Neutrophil (primary cell): ENCODE results near the gene PPP1R3E.

Experiments used
- H3K27ac ChIP-seq: fragments of 200-600 bp; sonication (generic); 2 replicates; pipeline ENCODE4 v1.5.1; 2016; ENCODE audit warnings: mild to moderate bottlenecking, moderate library complexity
- H3K27me3 ChIP-seq: fragments of 200-600 bp; sonication (generic); 2 replicates; pipeline ENCODE4 v1.6.0; 2016; ENCODE audit warnings: mild to moderate bottlenecking
- H3K36me3 ChIP-seq: fragments of 200-600 bp; sonication (generic); 2 replicates; pipeline ENCODE4 v1.5.1; 2017
- H3K4me1 ChIP-seq, 2 experiments: fragments of 200-600 bp in 1 of 2; sonication (generic) in 1 of 2; 1 replicate in 1 of 2; 2 replicates in 1 of 2; pipeline versions ENCODE4 v1.5.1 to v1.6.1; 2013 to 2016; ENCODE audit warnings: low read depth in 1 of 2, low read length in 1 of 2, mild to moderate bottlenecking in 1 of 2, moderate library complexity in 1 of 2; ENCODE audit not compliant: control insufficient read depth in 1 of 2, insufficient read depth in 1 of 2
- H3K4me3 ChIP-seq, 2 experiments: fragments of 200-600 bp in 1 of 2; sonication (generic) in 1 of 2; 1 replicate in 1 of 2; 2 replicates in 1 of 2; pipeline ENCODE4 v1.5.1; 2013 to 2016; ENCODE audit warnings: low read depth in 1 of 2, low read length in 1 of 2, mild to moderate bottlenecking in 1 of 2, moderate library complexity in 1 of 2
- H3K9me3 ChIP-seq: fragments of 200-600 bp; sonication (generic); 2 replicates; pipeline ENCODE4 v1.5.1; 2016
- TF ChIP-seq, protein P1 (sequence below): fragments of 200-600 bp; sonication (generic); IDR thresholded peaks from 2 replicates; pipeline ENCODE4 v1.5.1; 2016; ENCODE audit warnings: antibody characterized with exemption

PPP1R3E gene

DNA sequence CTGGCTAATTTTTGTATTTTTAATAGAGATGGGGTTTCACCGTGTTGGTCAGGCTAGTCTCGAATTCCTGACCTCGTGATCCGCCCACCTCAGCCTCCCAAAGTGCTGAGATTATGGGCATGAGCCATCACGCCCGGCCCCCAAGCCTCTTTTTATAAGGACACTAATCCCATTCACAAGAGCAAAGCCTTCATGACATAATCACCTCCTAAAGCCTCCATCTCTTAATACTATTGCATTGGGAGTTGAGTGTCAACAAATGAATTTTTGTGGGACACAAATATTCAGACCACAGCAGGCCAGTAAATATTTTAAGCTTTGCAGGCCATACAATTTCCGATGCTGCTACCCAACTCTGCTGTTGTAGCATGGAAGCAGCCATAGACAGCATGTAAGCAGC, 54.1 kb downstream of the PPP1R3E start:
- Histone ChIP-seq H3K27ac (no peak overlapping the region), H3K4me1 (no peaks in the 10 kb centered on the region), H3K36me3 (no peaks in the 10 kb centered on the region), H3K4me3 (no peak overlapping the region), H3K27me3 (no peaks in the 10 kb centered on the region), H3K9me3 (no peaks in the 10 kb centered on the region)
- TF ChIP-seq, protein P1, sequence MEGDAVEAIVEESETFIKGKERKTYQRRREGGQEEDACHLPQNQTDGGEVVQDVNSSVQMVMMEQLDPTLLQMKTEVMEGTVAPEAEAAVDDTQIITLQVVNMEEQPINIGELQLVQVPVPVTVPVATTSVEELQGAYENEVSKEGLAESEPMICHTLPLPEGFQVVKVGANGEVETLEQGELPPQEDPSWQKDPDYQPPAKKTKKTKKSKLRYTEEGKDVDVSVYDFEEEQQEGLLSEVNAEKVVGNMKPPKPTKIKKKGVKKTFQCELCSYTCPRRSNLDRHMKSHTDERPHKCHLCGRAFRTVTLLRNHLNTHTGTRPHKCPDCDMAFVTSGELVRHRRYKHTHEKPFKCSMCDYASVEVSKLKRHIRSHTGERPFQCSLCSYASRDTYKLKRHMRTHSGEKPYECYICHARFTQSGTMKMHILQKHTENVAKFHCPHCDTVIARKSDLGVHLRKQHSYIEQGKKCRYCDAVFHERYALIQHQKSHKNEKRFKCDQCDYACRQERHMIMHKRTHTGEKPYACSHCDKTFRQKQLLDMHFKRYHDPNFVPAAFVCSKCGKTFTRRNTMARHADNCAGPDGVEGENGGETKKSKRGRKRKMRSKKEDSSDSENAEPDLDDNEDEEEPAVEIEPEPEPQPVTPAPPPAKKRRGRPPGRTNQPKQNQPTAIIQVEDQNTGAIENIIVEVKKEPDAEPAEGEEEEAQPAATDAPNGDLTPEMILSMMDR, result no peak
